GM19397 (cell line): ENCODE data around the gene LDB3.

Experiments used
- ATAC-seq: cut with Tn5 transposase; IDR thresholded peaks from one replicate; pipeline ENCODE4 v1.9.1; 2021; ENCODE audit warnings: mild to moderate bottlenecking, moderate library complexity; ENCODE audit not compliant: unreplicated experiment

Gene LDB3

GRCh38 chr10:86685416-86685815 is 17.1 kb downstream of the LDB3 start:
- ATAC-seq = no peak

GRCh38 chr10:86685893-86686632 is 17.8 kb downstream of the LDB3 start:
- no peak for ATAC-seq

- ATAC-seq = no peak
These were observed 18.7 kb downstream of the LDB3 start for GRCh38 chr10:86686972-86687371.

DNA sequence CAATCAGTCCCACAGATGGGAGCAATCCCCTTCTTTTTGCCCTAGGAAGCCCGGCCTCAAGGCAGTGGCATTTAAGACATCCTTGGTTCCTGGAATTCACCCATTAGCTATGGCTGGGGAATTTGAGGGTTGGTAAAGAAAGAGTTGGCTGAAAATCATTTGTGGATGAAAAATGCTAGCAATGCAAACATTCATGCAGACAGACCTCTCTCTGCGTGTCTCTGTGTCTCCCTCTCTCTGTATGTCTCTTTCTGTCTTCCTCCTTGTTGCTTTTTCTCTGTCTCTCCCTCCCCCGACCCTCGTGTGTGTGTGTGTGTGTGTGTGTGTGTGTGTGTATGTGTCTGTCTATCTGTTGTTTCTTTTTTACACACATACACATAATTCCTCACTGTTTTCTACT is 19.4 kb downstream of the LDB3 start:
- no peak for ATAC-seq

GRCh38 chr10:86688398-86688921 is 20.1 kb downstream of the LDB3 start:
- peak; percentile 76 for ATAC-seq

- ATAC-seq = no peak
These were observed 20.8 kb downstream of the LDB3 start for GRCh38 chr10:86689146-86689545.

DNA sequence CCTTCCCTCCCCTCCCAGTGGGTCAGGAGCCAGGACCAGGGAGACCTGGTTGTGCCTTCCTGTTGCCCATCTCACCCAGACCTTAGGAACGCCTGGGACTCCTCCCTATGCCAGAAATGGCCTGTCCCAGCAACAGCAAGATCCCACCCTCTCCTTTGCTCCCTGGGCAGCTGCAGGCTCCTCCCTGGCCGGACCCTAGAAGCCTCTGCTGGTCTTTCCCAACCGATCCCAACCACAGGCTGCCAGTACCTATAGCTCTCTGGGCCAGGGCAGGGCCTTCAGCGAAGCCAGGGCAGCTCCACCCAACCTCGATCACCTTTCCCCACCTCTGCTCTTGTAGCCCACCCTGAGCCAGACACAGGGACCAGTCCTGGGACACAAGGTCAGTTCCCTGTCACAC is 21.9 kb downstream of the LDB3 start:
- no peak for ATAC-seq

DNA sequence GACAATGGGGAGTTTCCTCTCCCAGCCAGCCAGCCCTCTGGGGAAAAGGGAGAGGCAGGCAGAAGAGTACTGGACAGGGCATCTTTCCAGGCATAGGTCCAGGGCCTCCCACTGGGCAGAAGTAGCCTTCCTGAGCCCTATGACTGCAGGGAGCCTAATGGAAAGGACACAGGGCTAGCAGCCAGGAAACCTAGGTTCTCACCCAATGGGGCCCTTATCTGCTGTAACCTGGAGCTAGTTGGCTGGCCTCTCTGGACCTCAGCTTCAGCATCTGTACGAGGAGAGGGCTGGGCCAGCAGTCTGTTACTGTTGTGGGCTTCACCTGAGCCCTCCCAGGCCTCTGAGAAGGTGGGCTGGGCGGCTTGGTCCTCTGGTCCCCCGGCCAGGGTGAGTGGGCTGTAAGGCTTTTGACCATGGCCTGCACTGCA is 22.4 kb downstream of the LDB3 start:
- no peak for ATAC-seq

GRCh38 chr10:86691333-86692022 is 23.2 kb downstream of the LDB3 start:
- no peak for ATAC-seq

- ATAC-seq = no peak
These were observed 23.8 kb downstream of the LDB3 start for GRCh38 chr10:86692023-86692514.

DNA sequence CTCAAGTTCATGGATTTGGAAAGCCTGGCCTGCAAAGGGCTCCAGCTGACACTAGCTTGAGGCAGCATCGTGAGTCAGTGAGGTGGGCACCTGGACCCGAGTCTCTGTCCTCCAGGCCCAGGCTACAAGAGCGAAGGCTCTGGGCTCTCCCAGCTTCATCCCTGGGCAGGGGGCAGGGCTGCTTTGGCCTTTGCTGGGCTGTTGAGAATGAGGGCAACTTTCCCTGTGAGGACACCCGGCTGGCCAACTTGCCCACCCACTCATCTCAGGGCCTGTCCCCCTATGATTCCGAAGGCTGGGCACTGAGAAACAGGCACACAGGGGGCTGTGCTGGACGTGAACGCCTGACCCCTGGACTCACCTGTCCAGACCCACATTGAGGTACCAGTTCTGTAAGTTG is 24.4 kb downstream of the LDB3 start:
- no peak for ATAC-seq

DNA sequence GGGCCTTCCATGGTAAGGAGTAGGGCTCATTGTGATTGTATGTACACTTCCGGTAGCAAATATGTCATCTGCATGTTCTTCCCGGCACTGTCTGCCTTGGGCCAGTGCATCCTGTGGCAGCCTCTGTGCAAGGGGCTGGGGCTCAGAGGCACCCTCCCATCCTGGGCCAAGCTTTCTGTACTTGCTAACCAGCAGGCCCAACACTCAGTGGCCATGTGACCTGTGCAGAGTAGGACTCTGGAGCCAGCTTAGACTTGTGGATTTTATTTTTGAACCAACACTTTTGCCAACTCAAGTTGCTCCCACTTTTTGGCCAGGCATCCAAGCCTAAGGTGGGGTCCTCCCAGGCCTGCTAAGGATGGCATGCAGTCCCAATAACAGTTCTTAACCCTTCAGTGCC is 25.0 kb downstream of the LDB3 start:
- ATAC-seq = no peak

DNA sequence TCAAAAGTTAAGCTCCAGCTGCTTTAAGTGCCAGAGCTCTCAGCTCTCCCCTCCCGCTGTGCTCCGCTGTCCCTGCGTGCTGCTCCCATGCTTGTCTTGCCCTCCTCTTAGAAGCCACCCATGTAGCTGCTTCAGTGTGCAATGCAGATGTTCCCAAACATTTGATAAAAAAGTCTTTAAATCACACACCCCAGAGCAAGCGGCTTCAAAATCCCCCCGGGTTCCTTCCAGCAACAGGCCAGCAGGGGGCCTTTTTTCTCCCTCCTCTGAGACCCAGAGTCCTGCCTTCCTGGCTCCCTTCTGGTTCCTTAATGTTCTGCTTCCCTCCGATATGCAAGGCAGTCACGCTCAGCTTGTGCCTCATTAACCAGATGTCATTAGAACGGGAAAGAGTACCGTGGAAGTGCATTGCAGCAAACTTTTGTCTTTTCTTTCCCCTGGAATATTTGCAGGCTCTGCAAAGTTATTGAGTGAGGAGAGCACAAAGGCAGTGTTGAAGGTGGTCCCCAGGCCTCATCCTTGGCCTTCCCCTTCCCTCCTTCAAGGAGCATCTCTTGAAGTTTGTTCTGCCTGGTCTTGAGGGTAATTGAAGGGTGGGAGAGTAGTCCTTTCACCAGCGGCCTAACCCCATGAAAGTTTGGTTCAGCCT is 25.5 kb downstream of the LDB3 start:
- no peak for ATAC-seq

GRCh38 chr10:86698207-86698940 is 30.1 kb downstream of the LDB3 start:
- ATAC-seq = no peak

- ATAC-seq = no peak
These were observed 30.8 kb downstream of the LDB3 start for GRCh38 chr10:86699125-86699524.

GRCh38 chr10:86699541-86699940 is 31.2 kb downstream of the LDB3 start:
- ATAC-seq = no peak

GRCh38 chr10:86699991-86700840 is 31.9 kb downstream of the LDB3 start:
- ATAC-seq = no peak

- ATAC-seq = no peak
These were observed 32.7 kb downstream of the LDB3 start for GRCh38 chr10:86700851-86701617.

- ATAC-seq = no peak
These were observed 34.9 kb downstream of the LDB3 start for GRCh38 chr10:86703176-86703575.
